Neural progenitor cell (in vitro differentiated cells): ENCODE measurements around the gene ALS2CL. TPM values are rescaled to one million over a fixed set of nuclear protein-coding genes. Genes with fewer than 3 reads are reported as not detected.

Experiments
- DNase-seq: peaks from one replicate; pipeline ENCODE4 v3.0.0-alpha.2; 2016; ENCODE audit warnings: low spot score
- H2AFZ ChIP-seq: fragments of 200-600 bp; sonication (generic); replicated peaks from 2 replicates; pipeline ENCODE4 v1.6.1; 2016; ENCODE audit warnings: antibody characterized with exemption
- H3F3A ChIP-seq: fragments of 200-600 bp; sonication (generic); 2 replicates; pipeline ENCODE4 v1.6.1; 2016; ENCODE audit warnings: antibody characterized with exemption, low read depth
- H3K27ac ChIP-seq: fragments of 200-600 bp; sonication (generic); 2 replicates; pipeline ENCODE4 v1.5.1; 2016; ENCODE audit warnings: mild to moderate bottlenecking
- H3K27me3 ChIP-seq: fragments of 200-600 bp; sonication (generic); 2 replicates; pipeline ENCODE4 v1.6.1; 2016; ENCODE audit warnings: mild to moderate bottlenecking, moderate library complexity
- H3K36me3 ChIP-seq: fragments of 200-600 bp; sonication (generic); 2 replicates; pipeline ENCODE4 v1.5.1; 2016
- H3K4me1 ChIP-seq: fragments of 200-600 bp; sonication (generic); 2 replicates; pipeline ENCODE4 v1.6.1; 2016; ENCODE audit warnings: mixed run types
- H3K4me2 ChIP-seq: fragments of 200-600 bp; sonication (generic); 2 replicates; pipeline ENCODE4 v1.6.1; 2016
- H3K4me3 ChIP-seq: fragments of 200-600 bp; sonication (generic); 2 replicates; pipeline ENCODE4 v1.5.1; 2016
- H3K79me2 ChIP-seq: fragments of 200-600 bp; sonication (generic); 2 replicates; pipeline ENCODE4 v1.6.1; 2016; ENCODE audit warnings: low read depth
- H3K9ac ChIP-seq: fragments of 200-600 bp; sonication (generic); 2 replicates; pipeline ENCODE4 v1.6.1; 2016
- H3K9me3 ChIP-seq: fragments of 200-600 bp; sonication (generic); 2 replicates; pipeline ENCODE4 v1.5.1; 2016; ENCODE audit warnings: low read depth
- H4K20me1 ChIP-seq: fragments of 200-600 bp; sonication (generic); 2 replicates; pipeline ENCODE4 v1.6.1; 2016; ENCODE audit warnings: low read depth
- H3K27ac Mint-ChIP-seq: 3 replicates; pipeline ENCODE4 v1.8.0; 2021; ENCODE audit warnings: mixed read lengths
- H3K27me3 Mint-ChIP-seq: 2 replicates; pipeline ENCODE4 v1.8.0; 2022; ENCODE audit warnings: low read depth, mild to moderate bottlenecking, inconsistent platforms, moderate library complexity, mixed read lengths; ENCODE audit not compliant: insufficient read depth
- H3K36me3 Mint-ChIP-seq: 3 replicates; pipeline ENCODE4 v1.8.0; 2021; ENCODE audit warnings: mixed read lengths
- H3K4me1 Mint-ChIP-seq: 3 replicates; pipeline ENCODE4 v1.8.0; 2021; ENCODE audit warnings: mixed read lengths
- H3K4me3 Mint-ChIP-seq: 3 replicates; pipeline ENCODE4 v1.8.0; 2021; ENCODE audit warnings: mild to moderate bottlenecking, moderate library complexity, mixed read lengths
- H3K9me3 Mint-ChIP-seq: 3 replicates; pipeline ENCODE4 v1.8.0; 2020; ENCODE audit warnings: mixed read lengths
- CTCF ChIP-seq: fragments of 200-600 bp; sonication (generic); IDR thresholded peaks from 2 replicates; pipeline ENCODE4 v1.5.1; 2017; ENCODE audit warnings: antibody characterized with exemption, mild to moderate bottlenecking
- EZH2 ChIP-seq: fragments of 200-600 bp; sonication (generic); IDR thresholded peaks from 2 replicates; pipeline ENCODE4 v1.6.1; 2017; ENCODE audit warnings: antibody characterized with exemption, mild to moderate bottlenecking, moderate library complexity
- EZH2phosphoT487 ChIP-seq: fragments of 200-600 bp; sonication (generic); IDR thresholded peaks from 2 replicates; pipeline ENCODE4 v1.6.1; 2017; ENCODE audit warnings: antibody characterized with exemption
- total RNA-seq: library from RNA; depleted of rRNA; stranded (reverse); fragments of >200 nt; gene quantifications from 2 replicates; pipeline ENCODE4 v1.2.3, GENCODE V29; 2015; ENCODE audit warnings: low replicate concordance

The ALS2CL gene
- total RNA-seq, 1 donor from 2014 or later = 1.3 TPM

DNA sequence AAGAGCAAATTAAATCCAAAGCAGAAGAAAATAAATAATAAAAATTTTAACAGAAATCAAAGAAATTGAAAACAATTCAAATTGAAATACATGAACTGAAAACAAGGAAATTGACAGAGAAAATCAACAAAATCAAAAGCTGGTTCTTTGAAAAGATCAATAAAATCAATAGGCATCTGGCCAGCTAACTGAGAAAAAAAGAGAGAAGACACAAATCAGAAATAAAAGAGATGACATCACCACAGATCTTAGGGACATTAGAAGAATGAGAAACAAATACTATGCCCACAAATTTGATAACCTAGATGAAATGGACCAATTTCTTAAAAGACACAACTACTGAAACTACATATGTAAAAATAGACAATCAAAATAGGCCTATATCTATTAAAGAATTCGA lies 42.4 kb downstream of the ALS2CL start:
- no peaks in the 10 kb centered on the region for H3K36me3 ChIP-seq
- H3K4me3 ChIP-seq = no peak overlapping the region
- no peaks in the 10 kb centered on the region for H3K9me3 ChIP-seq
- no peaks in the 10 kb centered on the region for H3K4me1 ChIP-seq
- H3K27me3 Mint-ChIP-seq = no peaks in the 10 kb centered on the region
- H3K27me3 ChIP-seq = no peaks in the 10 kb centered on the region
- no peaks in the 10 kb centered on the region for H3K4me1 Mint-ChIP-seq
- DNase-seq = no peak
- H3K79me2 ChIP-seq = no peaks in the 10 kb centered on the region
- peaks cover 17% of the 10 kb centered on the region for H3K9me3 Mint-ChIP-seq
- TF ChIP-seq EZH2phosphoT487 (no peak), EZH2 (no peak)
- no peaks in the 10 kb centered on the region for H4K20me1 ChIP-seq
- H2AFZ ChIP-seq = no peak overlapping the region
- H3K36me3 Mint-ChIP-seq = no peaks in the 10 kb centered on the region
- no peak overlapping the region for H3K4me3 Mint-ChIP-seq
- H3K9ac ChIP-seq = no peak overlapping the region
- no peak overlapping the region for H3K27ac ChIP-seq
- H3K4me2 ChIP-seq = no peak overlapping the region
- no peak overlapping the region for H3K27ac Mint-ChIP-seq
- peaks cover 1% of the 10 kb centered on the region for H3F3A ChIP-seq

DNA sequence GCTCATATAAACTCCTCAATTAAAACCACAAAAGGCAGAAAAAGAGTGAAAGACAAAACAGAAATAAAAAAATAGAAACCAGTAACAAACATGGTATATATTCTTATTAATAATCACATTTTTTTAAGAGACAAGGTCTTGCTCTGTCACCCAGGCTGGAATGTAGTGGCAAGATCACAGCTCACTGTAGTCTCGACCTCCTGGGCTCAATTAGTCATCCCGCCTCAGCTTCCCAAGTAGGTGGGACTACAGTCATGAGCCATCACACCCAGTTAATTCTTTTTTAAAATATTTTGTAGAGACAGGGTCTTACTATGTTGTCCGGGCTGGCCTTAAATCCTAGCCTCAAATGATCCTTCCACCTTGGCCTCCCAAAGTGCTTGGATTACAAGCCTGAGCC lies 44.0 kb downstream of the ALS2CL start:
- H3K27me3 ChIP-seq = no peaks in the 10 kb centered on the region
- no peak for DNase-seq
- no peaks in the 10 kb centered on the region for H4K20me1 ChIP-seq

GRCh38 chr3:46648096-46648495 lies 45.4 kb downstream of the ALS2CL start:
- no peak for DNase-seq
- Histone ChIP-seq H2AFZ (no peak overlapping the region), H3K9me3 (no peaks in the 10 kb centered on the region), H3K79me2 (no peaks in the 10 kb centered on the region), H3K4me2 (no peak overlapping the region), H4K20me1 (no peaks in the 10 kb centered on the region), H3K27ac (no peak overlapping the region), H3K9ac (no peak overlapping the region), H3K36me3 (no peaks in the 10 kb centered on the region), H3F3A (no peaks in the 10 kb centered on the region), H3K4me1 (no peaks in the 10 kb centered on the region), H3K4me3 (no peak overlapping the region), H3K27me3 (no peaks in the 10 kb centered on the region)
- Mint-ChIP-seq H3K4me1 (no peaks in the 10 kb centered on the region), H3K4me3 (no peak overlapping the region), H3K27ac (no peak overlapping the region), H3K36me3 (no peaks in the 10 kb centered on the region), H3K27me3 (no peaks in the 10 kb centered on the region), H3K9me3 (peaks cover 17% of the 10 kb centered on the region)
- TF ChIP-seq EZH2phosphoT487 (no peak), CTCF (no peak), EZH2 (no peak)

More for the DNA sequence above, 44.0 kb downstream of the ALS2CL start:
- Histone ChIP-seq H3K4me1 (no peaks in the 10 kb centered on the region), H3K4me2 (no peak overlapping the region), H3K9ac (no peak overlapping the region), H3K36me3 (no peaks in the 10 kb centered on the region), H3K9me3 (no peaks in the 10 kb centered on the region), H3K27ac (no peak overlapping the region), H2AFZ (no peak overlapping the region), H3F3A (no peaks in the 10 kb centered on the region), H3K79me2 (no peaks in the 10 kb centered on the region), H3K4me3 (no peak overlapping the region)
- no peak for TF ChIP-seq EZH2phosphoT487
- TF ChIP-seq EZH2 = no peak
- TF ChIP-seq CTCF = no peak
- Mint-ChIP-seq H3K27ac (no peak overlapping the region), H3K27me3 (no peaks in the 10 kb centered on the region), H3K4me1 (no peaks in the 10 kb centered on the region), H3K9me3 (peaks cover 17% of the 10 kb centered on the region), H3K4me3 (no peak overlapping the region), H3K36me3 (no peaks in the 10 kb centered on the region)

DNA sequence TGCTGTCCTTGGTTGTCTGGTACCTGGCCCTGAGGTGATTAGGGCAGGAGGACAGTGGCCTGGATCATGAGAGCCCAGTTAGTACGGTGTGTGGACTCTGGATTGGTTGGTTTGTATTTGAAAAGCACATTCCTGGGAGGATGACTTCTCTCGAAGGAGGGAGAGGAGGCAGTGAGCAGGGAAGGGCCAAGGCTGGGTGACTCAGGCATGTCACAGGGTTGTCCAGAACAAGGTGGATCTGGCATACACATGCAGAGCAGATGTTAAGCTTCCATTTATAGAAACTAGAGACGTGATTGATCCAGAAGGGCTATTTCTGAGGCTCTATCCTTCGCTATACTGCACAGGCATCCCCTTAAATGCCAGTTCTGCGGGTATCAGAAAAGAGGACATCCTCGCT lies 46.8 kb downstream of the ALS2CL start:
- H3K4me3 ChIP-seq = no peak overlapping the region
- DNase-seq = no peak
- H3K4me1 ChIP-seq = no peaks in the 10 kb centered on the region
- TF ChIP-seq EZH2 (no peak), CTCF (no peak), EZH2phosphoT487 (no peak)
- H3K27me3 ChIP-seq = no peaks in the 10 kb centered on the region
- no peaks in the 10 kb centered on the region for H4K20me1 ChIP-seq
- no peak overlapping the region for H3K4me2 ChIP-seq
- no peaks in the 10 kb centered on the region for H3K36me3 ChIP-seq
- H3K4me3 Mint-ChIP-seq = no peak overlapping the region
- H3K36me3 Mint-ChIP-seq = no peaks in the 10 kb centered on the region
- no peak overlapping the region for H2AFZ ChIP-seq
- H3K9ac ChIP-seq = no peak overlapping the region
- no peak overlapping the region for H3K27ac ChIP-seq
- H3K27me3 Mint-ChIP-seq = peaks cover 2% of the 10 kb centered on the region
- no peaks in the 10 kb centered on the region for H3F3A ChIP-seq
- H3K9me3 Mint-ChIP-seq = peaks cover 10% of the 10 kb centered on the region
- no peak overlapping the region for H3K27ac Mint-ChIP-seq
- H3K4me1 Mint-ChIP-seq = no peaks in the 10 kb centered on the region
- no peaks in the 10 kb centered on the region for H3K9me3 ChIP-seq
- no peaks in the 10 kb centered on the region for H3K79me2 ChIP-seq
